ENCODE measurements around the gene FMNL3. TPM values are rescaled to one million over a fixed set of nuclear protein-coding genes. Genes with fewer than 3 reads are reported as not detected.

Gene FMNL3
- total RNA-seq, 2 experiments from 2014 or later, result 37.4 to 38.2 TPM

GRCh38 chr12:49655595-49656236 is 51.5 kb downstream of the FMNL3 start:
- Mint-ChIP-seq H3K27ac (peak overlapping the region; percentile 75), H3K4me3 (no peak overlapping the region), H3K9me3 (no peaks in the 10 kb centered on the region), H3K4me1 (peaks cover 25% of the 10 kb centered on the region), H3K27me3 (no peaks in the 10 kb centered on the region), H3K36me3 (ENCODE audit: low read depth) (peaks cover 39% of the 10 kb centered on the region)
- DNase-seq, result no peak
- CTCF ChIA-PET, result interaction anchor here (0.6 to 2.1 kb wide), 10 partner anchors 10 to 85 kb away, joined by 3 to 7 read pairs (median 4); partner anchors contain the start of gene TMBIM6
- POLR2A ChIA-PET, result interaction anchor here (0.7 kb wide), 1 partner anchor 15 kb away, joined by 3 read pairs; no protein-coding TSS in a partner anchor

- Mint-ChIP-seq H3K27ac (no peak overlapping the region), H3K9me3 (no peaks in the 10 kb centered on the region), H3K4me3 (no peak overlapping the region), H3K27me3 (no peaks in the 10 kb centered on the region), H3K4me1 (peaks cover 21% of the 10 kb centered on the region), H3K36me3 (ENCODE audit: low read depth) (peaks cover 37% of the 10 kb centered on the region)
- ChIA-PET POLR2A (no interaction called here), CTCF (interaction anchor here (0.6 to 2.1 kb wide), 13 partner anchors 8 to 86 kb away, joined by 3 to 7 read pairs (median 4); partner anchors contain the start of genes FMNL3 and TMBIM6)
- no peak for DNase-seq
These were observed 52.5 kb downstream of the FMNL3 start for GRCh38 chr12:49654715-49655114.

DNA sequence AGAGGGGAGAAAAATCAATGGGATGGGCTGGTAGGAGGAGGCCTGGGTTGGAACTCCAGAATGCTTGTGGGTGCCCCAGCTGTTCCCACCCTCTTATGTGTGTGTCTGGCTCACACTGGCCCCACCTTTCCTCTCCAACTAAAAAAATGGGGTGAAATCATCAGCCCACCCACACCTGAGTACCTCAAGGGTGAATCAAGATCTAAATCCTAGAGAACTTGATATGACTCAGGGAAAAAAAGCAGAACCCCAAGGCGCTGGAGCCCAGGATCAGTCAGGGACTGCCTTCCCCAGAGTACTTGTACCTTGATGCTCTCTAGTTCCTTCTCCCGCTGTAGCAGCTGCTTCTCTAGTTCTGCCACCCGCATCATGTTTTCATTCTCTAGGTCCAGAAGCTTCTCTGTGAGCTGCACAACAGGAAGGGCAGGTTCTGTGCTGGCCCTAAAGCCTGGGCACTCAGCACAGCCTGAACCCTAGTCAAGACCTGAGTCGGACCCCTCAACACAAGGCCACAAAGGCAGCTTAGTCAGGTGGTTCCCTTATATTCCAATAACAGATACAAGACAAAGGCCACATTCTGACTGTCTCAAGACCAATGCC is 54.2 kb downstream of the FMNL3 start:
- Mint-ChIP-seq H3K27ac (no peak overlapping the region), H3K4me3 (no peak overlapping the region), H3K4me1 (peaks cover 33% of the 10 kb centered on the region), H3K27me3 (no peaks in the 10 kb centered on the region), H3K9me3 (no peaks in the 10 kb centered on the region), H3K36me3 (ENCODE audit: low read depth) (peaks cover 42% of the 10 kb centered on the region)
- DNase-seq, result no peak
- CTCF ChIA-PET, result interaction anchor here (0.7 to 3.2 kb wide), 9 partner anchors 8 to 88 kb away, joined by 3 to 12 read pairs (median 4); partner anchors contain the start of gene TMBIM6
- POLR2A ChIA-PET, result no interaction called here

GRCh38 chr12:49651855-49652254 is 55.4 kb downstream of the FMNL3 start:
- ChIA-PET POLR2A (interaction anchor here (0.7 kb wide), 1 partner anchor 89 kb away, joined by 3 read pairs; the partner anchor contains the start of gene TMBIM6), CTCF (interaction anchor here (0.5 to 3.2 kb wide), 9 partner anchors 11 to 121 kb away, joined by 3 to 12 read pairs (median 5); partner anchors contain the start of gene TMBIM6)
- Mint-ChIP-seq H3K9me3 (no peaks in the 10 kb centered on the region), H3K27ac (peak overlapping the region; percentile 34), H3K4me1 (peaks cover 33% of the 10 kb centered on the region), H3K4me3 (no peak overlapping the region), H3K36me3 (ENCODE audit: low read depth) (peaks cover 36% of the 10 kb centered on the region), H3K27me3 (no peaks in the 10 kb centered on the region)
- DNase-seq, result no peak

- H3K9me3 Mint-ChIP-seq, result no peaks in the 10 kb centered on the region
These were observed 57.3 kb downstream of the FMNL3 start for GRCh38 chr12:49649892-49650291.

GRCh38 chr12:49649445-49649844 is 57.8 kb downstream of the FMNL3 start:
- no peak for DNase-seq
- Mint-ChIP-seq H3K4me1 (peaks cover 35% of the 10 kb centered on the region), H3K27me3 (no peaks in the 10 kb centered on the region), H3K27ac (peak overlapping the region; percentile 81), H3K36me3 (ENCODE audit: low read depth) (peaks cover 43% of the 10 kb centered on the region), H3K4me3 (no peak overlapping the region), H3K9me3 (no peaks in the 10 kb centered on the region)
- POLR2A ChIA-PET, result interaction anchor here (0.9 to 1.4 kb wide), 2 partner anchors 54 to 56 kb away, joined by 3 to 4 read pairs; no protein-coding TSS in a partner anchor
- CTCF ChIA-PET, result interaction anchor here (0.7 to 6.2 kb wide), 10 partner anchors 13 to 92 kb away, joined by 3 to 44 read pairs (median 8); partner anchors contain the start of genes FMNL3 and TMBIM6

More at GRCh38 chr12:49649892-49650291, 57.3 kb downstream of the FMNL3 start:
- Mint-ChIP-seq H3K36me3 (ENCODE audit: low read depth) (peaks cover 42% of the 10 kb centered on the region), H3K27me3 (no peaks in the 10 kb centered on the region), H3K4me1 (peaks cover 31% of the 10 kb centered on the region), H3K4me3 (no peak overlapping the region), H3K27ac (no peak overlapping the region)
- POLR2A ChIA-PET, result no interaction called here
- CTCF ChIA-PET, result interaction anchor here (0.6 to 3.3 kb wide), 8 partner anchors 13 to 91 kb away, joined by 3 to 12 read pairs (median 4); partner anchors contain the start of gene TMBIM6
- no peak for DNase-seq

DNA sequence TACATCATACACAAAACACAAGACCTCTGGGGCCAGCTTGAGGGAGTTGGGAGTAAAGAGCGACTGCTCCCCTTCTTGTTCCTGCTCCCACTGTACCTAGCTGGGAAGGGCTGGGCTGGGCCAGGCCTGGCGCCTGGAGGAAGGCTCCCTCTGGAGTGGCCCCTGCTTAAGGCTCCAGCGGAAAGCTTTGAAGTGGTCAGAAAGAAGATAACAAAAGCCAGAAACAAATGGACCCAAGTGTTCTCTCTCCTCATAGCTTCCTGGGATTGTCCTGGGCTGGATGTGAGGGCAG is 58.5 kb downstream of the FMNL3 start:
- H3K4me3 Mint-ChIP-seq, result no peak overlapping the region
- DNase-seq, result no peak
- CTCF ChIA-PET, result interaction anchor here (0.7 to 6.2 kb wide), 12 partner anchors 8 to 93 kb away, joined by 3 to 44 read pairs (median 5); partner anchors contain the start of genes FMNL3 and TMBIM6
- peak overlapping the region; percentile 81 for H3K27ac Mint-ChIP-seq
- peaks cover 42% of the 10 kb centered on the region for H3K36me3 Mint-ChIP-seq (ENCODE audit: low read depth)
- H3K9me3 Mint-ChIP-seq, result no peaks in the 10 kb centered on the region
- peaks cover 38% of the 10 kb centered on the region for H3K4me1 Mint-ChIP-seq
- POLR2A ChIA-PET, result interaction anchor here (0.9 to 1.4 kb wide), 2 partner anchors 55 to 57 kb away, joined by 3 to 4 read pairs; no protein-coding TSS in a partner anchor
- H3K27me3 Mint-ChIP-seq, result no peaks in the 10 kb centered on the region

- Mint-ChIP-seq H3K4me3 (no peak overlapping the region), H3K9me3 (no peaks in the 10 kb centered on the region), H3K27ac (peak overlapping the region; percentile 81), H3K36me3 (ENCODE audit: low read depth) (peaks cover 43% of the 10 kb centered on the region), H3K4me1 (peaks cover 40% of the 10 kb centered on the region), H3K27me3 (no peaks in the 10 kb centered on the region)
- ChIA-PET POLR2A (interaction anchor here (0.5 to 1.4 kb wide), 3 partner anchors 55 to 223 kb away, joined by 3 to 4 read pairs (median 3); no protein-coding TSS in a partner anchor), CTCF (interaction anchor here (0.8 to 6.2 kb wide), 13 partner anchors 7 to 93 kb away, joined by 3 to 44 read pairs (median 4); partner anchors contain the start of genes FMNL3 and TMBIM6)
- peak; percentile 19 for DNase-seq
These were observed 59.1 kb downstream of the FMNL3 start for GRCh38 chr12:49647827-49648711.

- Mint-ChIP-seq H3K4me3 (no peak overlapping the region), H3K36me3 (ENCODE audit: low read depth) (peaks cover 40% of the 10 kb centered on the region), H3K27me3 (no peaks in the 10 kb centered on the region), H3K27ac (peak overlapping the region; percentile 46), H3K9me3 (no peaks in the 10 kb centered on the region), H3K4me1 (peaks cover 40% of the 10 kb centered on the region)
- CTCF ChIA-PET, result interaction anchor here (1.0 to 6.2 kb wide), 11 partner anchors 10 to 95 kb away, joined by 3 to 44 read pairs (median 10); partner anchors contain the start of genes FMNL3 and TMBIM6
- POLR2A ChIA-PET, result no interaction called here
- DNase-seq, result no peak
These were observed 60.1 kb downstream of the FMNL3 start for GRCh38 chr12:49646871-49647654.

DNA sequence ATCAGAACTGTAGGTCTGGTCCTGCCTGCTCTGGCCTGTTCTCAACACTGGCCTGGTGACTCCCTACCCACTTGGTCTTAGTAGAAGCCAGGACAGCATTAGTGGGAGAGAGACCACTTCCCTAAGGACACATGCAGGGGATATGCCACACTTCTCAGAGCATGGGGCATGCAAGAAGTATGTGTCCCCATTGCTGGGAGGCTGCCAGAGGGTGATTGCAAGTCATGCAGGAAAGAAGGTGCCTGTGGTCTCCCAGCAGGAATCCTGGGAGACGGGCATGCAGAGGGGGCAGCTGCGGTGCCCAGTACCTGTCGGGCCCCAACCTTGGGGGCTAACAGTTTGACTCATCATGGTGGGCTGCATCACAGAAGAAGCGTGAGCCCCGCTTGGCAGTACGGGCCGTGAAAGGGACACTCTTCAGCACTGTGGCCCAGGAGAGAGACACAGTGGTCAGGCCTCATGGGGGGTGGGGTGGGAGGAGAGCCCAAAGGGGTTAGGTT is 60.8 kb downstream of the FMNL3 start:
- no peak overlapping the region for H3K27ac Mint-ChIP-seq
- H3K36me3 Mint-ChIP-seq (ENCODE audit: low read depth), result peaks cover 40% of the 10 kb centered on the region
- H3K4me3 Mint-ChIP-seq, result no peak overlapping the region
- H3K27me3 Mint-ChIP-seq, result no peaks in the 10 kb centered on the region
- H3K9me3 Mint-ChIP-seq, result no peaks in the 10 kb centered on the region
- POLR2A ChIA-PET, result no interaction called here
- CTCF ChIA-PET, result interaction anchor here (1.0 to 6.2 kb wide), 7 partner anchors 9 to 95 kb away, joined by 3 to 44 read pairs (median 12); partner anchors contain the start of genes FMNL3 and TMBIM6
- H3K4me1 Mint-ChIP-seq, result peaks cover 40% of the 10 kb centered on the region
- no peak for DNase-seq

Measured in activated CD4-positive, alpha-beta T cell treated with anti-CD3 and anti-CD28 coated beads, Interleukin-2, amount 10 ng/mL, durations not matched to agents 7 days and 5 days (primary cell).